ENCODE results near the gene ZNF319. TPM values are rescaled to one million over a fixed set of nuclear protein-coding genes. Genes with fewer than 3 reads are reported as not detected.
"Not testable (repeated sequence)": the region's sequence is repeated elsewhere in the genome, so short reads cannot be mapped to it uniquely, and the experiment has no call there.

ZNF319 gene
- total RNA-seq, 3 donors from 2014 or later, result 8.1 to 9.0 (median 8.3) TPM

- no peaks in the 10 kb centered on the region for H3K36me3 Mint-ChIP-seq (ENCODE audit: insufficient read depth)
- no peaks in the 10 kb centered on the region for H3K9me3 Mint-ChIP-seq
- peaks cover 19% of the 10 kb centered on the region for H3K4me1 Mint-ChIP-seq (ENCODE audit: low read depth)
- ATAC-seq (no peak), DNase-seq (no peak)
- H3K4me3 Mint-ChIP-seq, result no peak overlapping the region
- H3K27me3 Mint-ChIP-seq (ENCODE audit: low read depth), result no peaks in the 10 kb centered on the region
These were observed 19.5 kb upstream of the ZNF319 start for GRCh38 chr16:58019866-58020538.

- Mint-ChIP-seq H3K27me3 (ENCODE audit: low read depth) (no peaks in the 10 kb centered on the region), H3K4me3 (no peak overlapping the region), H3K4me1 (ENCODE audit: low read depth) (peaks cover 11% of the 10 kb centered on the region), H3K9me3 (no peaks in the 10 kb centered on the region), H3K36me3 (ENCODE audit: insufficient read depth) (peaks cover 4% of the 10 kb centered on the region)
- DNase-seq, result no peak
- no peak for ATAC-seq
These were observed 18.3 kb upstream of the ZNF319 start for GRCh38 chr16:58018803-58019202.

GRCh38 chr16:58016840-58017446, 16.5 kb upstream of the ZNF319 start:
- Mint-ChIP-seq H3K27me3 (ENCODE audit: low read depth) (no peaks in the 10 kb centered on the region), H3K9me3 (no peaks in the 10 kb centered on the region), H3K4me1 (ENCODE audit: low read depth) (peaks cover 10% of the 10 kb centered on the region), H3K4me3 (no peak overlapping the region), H3K36me3 (ENCODE audit: insufficient read depth) (peaks cover 4% of the 10 kb centered on the region)
- ATAC-seq (no peak), DNase-seq (no peak)

- Mint-ChIP-seq H3K9me3 (no peaks in the 10 kb centered on the region), H3K4me3 (no peak overlapping the region), H3K27me3 (ENCODE audit: low read depth) (no peaks in the 10 kb centered on the region), H3K4me1 (ENCODE audit: low read depth) (no peaks in the 10 kb centered on the region), H3K36me3 (ENCODE audit: insufficient read depth) (peaks cover 19% of the 10 kb centered on the region)
- DNase-seq, result no peak
- no peak for ATAC-seq
These were observed 12.9 kb upstream of the ZNF319 start for GRCh38 chr16:58013201-58013956.

- no peaks in the 10 kb centered on the region for H3K27me3 Mint-ChIP-seq (ENCODE audit: low read depth)
- no peak for ATAC-seq
- no peaks in the 10 kb centered on the region for H3K4me1 Mint-ChIP-seq (ENCODE audit: low read depth)
- no peaks in the 10 kb centered on the region for H3K9me3 Mint-ChIP-seq
- no peak overlapping the region for H3K4me3 Mint-ChIP-seq
- H3K36me3 Mint-ChIP-seq (ENCODE audit: insufficient read depth), result peaks cover 21% of the 10 kb centered on the region
- no peak for DNase-seq
These were observed 12.0 kb upstream of the ZNF319 start for GRCh38 chr16:58012481-58012880.

GRCh38 chr16:58011652-58012051, 11.2 kb upstream of the ZNF319 start:
- Mint-ChIP-seq H3K9me3 (no peaks in the 10 kb centered on the region), H3K4me1 (ENCODE audit: low read depth) (no peaks in the 10 kb centered on the region), H3K4me3 (no peak overlapping the region), H3K27me3 (ENCODE audit: low read depth) (no peaks in the 10 kb centered on the region), H3K36me3 (ENCODE audit: insufficient read depth) (peaks cover 26% of the 10 kb centered on the region)
- ATAC-seq (no peak), DNase-seq (no peak)

- no peak overlapping the region for H3K4me3 Mint-ChIP-seq
- DNase-seq (no peak), ATAC-seq (no peak)
- peaks cover 28% of the 10 kb centered on the region for H3K36me3 Mint-ChIP-seq (ENCODE audit: insufficient read depth)
- H3K4me1 Mint-ChIP-seq (ENCODE audit: low read depth), result no peaks in the 10 kb centered on the region
- H3K27me3 Mint-ChIP-seq (ENCODE audit: low read depth), result no peaks in the 10 kb centered on the region
- H3K9me3 Mint-ChIP-seq, result no peaks in the 10 kb centered on the region
These were observed 10.4 kb upstream of the ZNF319 start for GRCh38 chr16:58010886-58011285.

- Mint-ChIP-seq H3K4me3 (no peak overlapping the region), H3K27me3 (ENCODE audit: low read depth) (no peaks in the 10 kb centered on the region), H3K36me3 (ENCODE audit: insufficient read depth) (peaks cover 28% of the 10 kb centered on the region), H3K9me3 (no peaks in the 10 kb centered on the region), H3K4me1 (ENCODE audit: low read depth) (peaks cover 3% of the 10 kb centered on the region)
- ATAC-seq (no peak), DNase-seq (no peak)
These were observed 9.5 kb upstream of the ZNF319 start for GRCh38 chr16:58009856-58010416.

GRCh38 chr16:58004736-58005135, 4.3 kb upstream of the ZNF319 start:
- H3K9me3 Mint-ChIP-seq; ATAC-seq; DNase-seq; H3K4me3 Mint-ChIP-seq; H3K27me3 Mint-ChIP-seq (ENCODE audit: low read depth): not testable (repeated sequence)
- Mint-ChIP-seq H3K36me3 (ENCODE audit: insufficient read depth) (peaks cover 21% of the 10 kb centered on the region), H3K4me1 (ENCODE audit: low read depth) (peaks cover 29% of the 10 kb centered on the region)

- Mint-ChIP-seq H3K4me3 (peak overlapping the region; percentile 29), H3K36me3 (ENCODE audit: insufficient read depth) (peaks cover 15% of the 10 kb centered on the region), H3K27me3 (ENCODE audit: low read depth) (no peaks in the 10 kb centered on the region), H3K4me1 (ENCODE audit: low read depth) (peaks cover 45% of the 10 kb centered on the region), H3K9me3 (no peaks in the 10 kb centered on the region)
- DNase-seq (no peak), ATAC-seq (no peak)
These were observed 2.5 kb upstream of the ZNF319 start for GRCh38 chr16:58002936-58003335.

- Mint-ChIP-seq H3K27me3 (ENCODE audit: low read depth) (no peaks in the 10 kb centered on the region), H3K36me3 (ENCODE audit: insufficient read depth) (peaks cover 18% of the 10 kb centered on the region), H3K4me1 (ENCODE audit: low read depth) (peaks cover 51% of the 10 kb centered on the region), H3K9me3 (no peaks in the 10 kb centered on the region), H3K4me3 (peak overlapping the region; percentile 92)
- no peak for DNase-seq
- ATAC-seq, result no peak
These were observed 1.9 kb upstream of the ZNF319 start for GRCh38 chr16:58002416-58002800.

- Mint-ChIP-seq H3K4me3 (peak overlapping the region; percentile 92), H3K36me3 (ENCODE audit: insufficient read depth) (peaks cover 20% of the 10 kb centered on the region), H3K27me3 (ENCODE audit: low read depth) (no peaks in the 10 kb centered on the region), H3K4me1 (ENCODE audit: low read depth) (peaks cover 55% of the 10 kb centered on the region), H3K9me3 (no peaks in the 10 kb centered on the region)
- no peak for ATAC-seq
- no peak for DNase-seq
These were observed 1.4 kb upstream of the ZNF319 start for GRCh38 chr16:58001781-58002415.

GRCh38 chr16:58000706-58001676, 519 bp upstream of the ZNF319 start, which contains the start of gene USB1:
Gene USB1, plus strand, starts transcription at chr16:58001407. Its CDS starts 77 bp downstream, at chr16:58001484.
- ATAC-seq (peak; percentile 85), DNase-seq (peak; percentile 77)
- H3K36me3 Mint-ChIP-seq (ENCODE audit: insufficient read depth), result peaks cover 20% of the 10 kb centered on the region
- no peaks in the 10 kb centered on the region for H3K9me3 Mint-ChIP-seq
- no peaks in the 10 kb centered on the region for H3K27me3 Mint-ChIP-seq (ENCODE audit: low read depth)
- H3K4me3 Mint-ChIP-seq, result peak within 1 kb of the TSS; percentile 92
- H3K4me1 Mint-ChIP-seq (ENCODE audit: low read depth), result peaks cover 55% of the 10 kb centered on the region
